NCI-H2171 (cell line): ENCODE results near the gene SMOC1.

Experiments
- DNase-seq: peaks from one replicate; lab custom pipeline; 2025; lab: John Stamatoyannopoulos, UW

SMOC1 gene

DNA sequence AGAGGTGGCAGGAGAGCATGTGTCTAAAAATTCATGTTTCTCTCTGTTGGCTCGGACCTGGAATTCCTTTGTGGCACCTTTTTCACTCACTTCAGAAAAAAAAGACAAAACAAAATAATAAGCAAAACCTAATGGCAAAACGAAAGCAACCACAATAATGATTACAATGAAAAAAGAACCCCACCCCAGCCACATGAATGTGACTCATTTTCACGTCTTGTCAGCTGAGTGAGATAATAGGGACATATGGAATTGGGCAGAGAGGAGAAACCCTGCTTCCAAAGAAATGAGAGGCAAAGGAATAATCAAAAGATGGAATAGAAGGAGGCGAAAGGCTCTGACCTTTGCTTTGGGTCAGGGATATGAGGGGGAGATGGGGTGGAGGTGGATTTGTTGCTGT is 166.1 kb downstream of the SMOC1 start:
- no peak for DNase-seq

DNA sequence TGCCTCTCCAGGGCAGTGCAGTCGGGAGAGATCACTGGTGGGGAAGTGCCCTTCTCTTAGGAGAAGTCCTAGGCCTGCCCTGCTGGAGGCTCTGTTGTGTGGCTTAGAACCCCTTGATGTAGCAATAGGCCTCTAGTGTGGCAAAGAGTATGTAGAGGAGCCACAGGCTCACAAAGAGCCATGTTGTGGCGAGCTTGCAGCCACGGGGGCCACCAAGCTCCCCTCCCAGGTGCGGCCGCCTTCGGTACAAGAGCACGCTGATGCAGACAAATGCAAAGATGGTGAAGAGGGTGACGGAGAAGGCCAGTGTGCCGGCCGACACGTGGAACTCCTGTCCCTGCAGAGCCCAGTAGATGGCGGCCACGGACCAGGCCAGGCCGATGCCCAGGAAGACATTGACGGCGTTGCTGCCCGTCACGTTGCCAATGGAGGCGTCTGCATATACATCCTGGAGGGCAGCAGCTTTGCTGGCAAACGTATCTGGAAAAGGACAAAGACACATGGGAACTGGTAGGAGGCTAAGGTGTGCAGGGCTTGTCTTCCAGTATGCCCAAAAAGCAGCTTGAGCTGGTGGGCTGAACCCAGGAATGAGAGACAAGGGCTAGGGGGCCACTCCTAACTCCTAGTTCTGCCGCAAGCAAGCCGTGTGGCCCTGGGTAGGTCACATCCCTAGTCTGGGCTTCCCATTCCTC is 166.8 kb downstream of the SMOC1 start:
- DNase-seq = peak; percentile 16

DNA sequence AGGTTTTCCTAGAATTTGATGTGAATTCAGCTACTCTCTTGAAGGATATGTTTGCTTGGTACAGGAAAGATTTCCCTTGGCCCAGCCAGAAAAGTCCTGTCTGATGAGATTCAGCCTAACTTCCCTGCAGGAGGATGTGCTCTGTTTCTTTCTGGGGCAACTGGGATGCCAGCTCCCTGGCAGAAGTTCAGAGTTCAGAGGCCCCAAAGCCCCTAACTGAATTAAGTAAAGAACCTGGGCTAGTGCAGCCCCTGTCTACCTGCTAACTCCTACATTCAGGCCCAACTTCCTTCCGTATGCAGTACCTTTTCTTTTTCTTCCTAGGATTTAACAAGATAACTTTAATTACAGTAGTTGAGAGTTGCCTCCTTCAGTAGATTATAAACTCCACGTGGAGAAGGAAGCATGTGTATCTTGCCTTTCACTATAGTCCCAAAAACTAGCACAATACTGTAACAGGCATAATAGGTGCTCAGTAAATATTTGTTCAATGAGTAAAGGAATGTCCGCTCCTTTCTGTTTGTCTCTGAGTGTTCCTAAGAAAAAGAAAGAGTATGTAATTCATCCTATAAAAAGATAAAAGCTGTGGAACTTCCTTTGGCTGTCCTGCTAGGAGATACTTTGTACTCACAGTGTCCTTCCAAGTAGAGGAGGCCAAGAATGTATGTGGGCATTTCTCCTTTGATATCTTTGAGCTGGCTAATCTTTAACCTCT is 168.5 kb downstream of the SMOC1 start:
- DNase-seq = no peak

DNA sequence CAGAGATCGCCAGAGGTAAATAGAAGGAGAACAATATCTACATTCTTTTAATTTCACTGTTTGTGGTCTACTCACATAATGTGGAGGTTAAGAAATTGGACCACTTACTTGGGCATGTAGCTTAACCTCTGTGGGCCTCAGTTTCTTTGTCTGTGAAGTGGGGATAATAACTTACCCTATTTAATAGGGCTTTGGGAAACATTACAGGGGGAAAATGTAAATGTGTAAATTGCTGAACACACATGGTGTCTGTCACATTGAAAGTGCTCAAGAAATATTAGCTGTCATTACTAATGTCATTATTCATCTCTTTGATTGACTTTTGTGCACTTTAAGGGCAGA is 169.1 kb downstream of the SMOC1 start:
- DNase-seq = no peak

DNA sequence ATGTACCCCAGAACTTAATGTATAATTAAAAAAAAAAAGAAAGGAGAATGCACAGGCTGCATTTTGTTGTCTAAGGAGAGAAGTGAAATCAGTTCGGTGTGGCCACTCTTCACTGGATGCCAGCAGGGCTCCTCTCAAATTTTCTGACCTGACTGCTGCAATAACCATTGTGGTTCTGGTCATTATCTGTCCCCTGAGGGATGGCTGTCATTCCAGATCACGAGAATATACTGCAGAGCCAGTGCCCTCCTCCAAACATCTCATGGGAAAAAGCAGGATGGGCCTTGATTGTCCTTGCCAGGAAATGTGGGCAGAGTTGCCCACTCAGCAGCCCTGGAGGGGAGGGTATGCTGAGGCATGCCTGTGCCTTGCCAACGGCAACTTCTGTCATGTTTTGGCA is 170.4 kb downstream of the SMOC1 start:
- DNase-seq = no peak

DNA sequence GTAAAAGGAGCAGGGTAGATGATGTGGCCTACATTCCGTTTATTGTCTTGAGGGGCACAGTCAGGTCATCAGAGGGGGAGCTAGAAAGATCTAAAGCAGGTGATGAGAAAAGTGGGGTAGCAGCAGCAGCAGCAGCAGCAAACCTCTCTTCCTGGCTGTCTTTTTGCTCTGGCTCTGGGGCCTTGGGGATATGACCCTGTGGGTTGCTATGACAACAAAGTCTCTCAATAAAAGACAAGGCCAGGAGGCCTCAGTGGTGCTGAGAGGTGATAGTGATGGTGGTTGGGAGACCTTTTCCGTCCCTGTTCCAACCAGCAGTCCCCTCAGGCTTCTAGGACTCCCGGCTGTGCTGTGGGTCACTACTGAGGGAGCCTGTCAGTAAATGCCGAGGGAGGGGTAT is 170.9 kb downstream of the SMOC1 start:
- no peak for DNase-seq

DNA sequence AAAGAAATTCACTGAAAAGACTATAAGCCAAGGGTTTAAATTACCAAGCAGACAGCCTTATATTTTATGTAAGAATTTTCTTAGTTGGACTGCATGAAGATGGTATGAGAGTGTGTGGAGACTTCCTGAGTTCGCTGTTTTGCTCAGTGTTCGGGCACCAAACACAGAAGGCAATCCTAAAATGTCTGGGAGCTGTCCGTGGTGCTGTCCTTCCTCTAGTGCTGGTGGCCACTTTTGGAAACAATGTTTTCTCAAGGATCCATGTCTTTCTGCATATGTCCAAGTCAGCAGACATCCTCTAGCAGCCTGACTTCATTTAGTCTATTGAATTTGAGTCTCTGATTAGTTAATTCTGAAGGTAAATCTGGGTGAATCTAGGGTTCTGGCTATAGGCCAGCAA is 173.8 kb downstream of the SMOC1 start:
- DNase-seq = no peak

DNA sequence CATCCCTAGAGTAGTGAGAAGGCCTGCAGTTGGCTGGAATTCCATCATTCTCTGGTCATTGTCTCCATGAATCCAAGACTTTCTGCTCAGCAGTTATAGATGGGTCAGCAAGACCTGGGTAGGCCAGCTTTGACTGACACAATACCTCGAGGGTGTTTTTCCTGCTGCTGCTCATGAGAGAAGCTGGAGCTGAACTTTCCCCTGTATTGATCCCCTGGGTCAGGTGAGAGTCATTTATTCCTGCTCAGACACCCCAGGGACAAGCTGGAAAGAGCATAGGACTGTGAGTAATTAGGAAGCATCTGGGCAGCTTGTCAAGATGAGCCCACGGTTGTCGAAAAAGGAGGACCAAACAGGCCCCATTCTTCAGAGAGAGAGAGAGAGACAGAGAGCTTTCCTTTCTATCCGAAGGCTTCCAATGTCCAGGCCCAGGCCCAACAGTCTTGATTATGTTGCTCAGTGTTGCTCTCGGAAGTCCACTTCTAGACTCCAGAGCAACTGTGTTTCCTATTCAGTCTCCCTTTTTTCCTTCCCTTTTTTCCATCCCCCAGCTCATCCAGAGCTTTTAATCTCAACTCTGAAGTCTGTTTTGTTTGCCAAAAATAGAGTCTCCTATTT is 178.4 kb downstream of the SMOC1 start:
- no peak for DNase-seq

DNA sequence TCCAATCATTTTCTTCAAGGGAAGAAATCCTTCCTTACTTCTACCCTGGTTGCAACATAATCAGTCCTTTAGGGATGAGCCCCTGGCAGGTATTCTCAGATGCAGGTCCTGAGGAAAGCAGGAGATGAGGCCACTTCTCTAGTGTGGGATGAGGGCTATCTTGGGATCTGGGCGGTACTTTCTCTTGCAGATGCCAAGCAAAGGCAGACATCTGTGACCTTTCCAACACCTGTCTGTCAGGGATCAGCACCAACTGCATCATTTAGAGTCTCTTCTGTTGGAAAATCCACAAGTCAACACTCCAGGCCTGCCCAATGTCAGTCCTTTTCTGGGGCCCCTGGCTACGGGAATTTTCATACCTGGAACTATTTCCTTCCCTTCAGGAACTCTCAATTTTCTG is 180.3 kb downstream of the SMOC1 start:
- no peak for DNase-seq

DNA sequence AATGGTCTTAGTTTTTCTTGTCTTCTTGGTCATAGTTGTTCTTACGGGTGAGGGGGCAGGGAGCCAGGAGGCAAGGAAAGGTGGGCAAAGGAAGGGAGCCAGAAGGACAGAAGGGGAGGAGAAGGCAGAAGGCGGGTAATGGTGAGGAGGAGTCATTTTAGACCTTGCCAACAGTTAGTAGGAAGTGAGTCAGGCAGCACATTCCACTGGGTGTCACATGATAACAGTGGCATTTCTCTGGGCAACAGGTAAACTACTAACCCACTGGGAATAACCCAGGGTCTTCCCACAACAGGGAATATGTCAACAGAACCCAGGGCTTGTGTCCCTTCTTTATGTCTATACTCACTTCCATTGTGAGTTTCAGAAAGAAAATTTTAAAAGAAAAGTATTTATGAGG is 181.9 kb downstream of the SMOC1 start:
- no peak for DNase-seq

DNA sequence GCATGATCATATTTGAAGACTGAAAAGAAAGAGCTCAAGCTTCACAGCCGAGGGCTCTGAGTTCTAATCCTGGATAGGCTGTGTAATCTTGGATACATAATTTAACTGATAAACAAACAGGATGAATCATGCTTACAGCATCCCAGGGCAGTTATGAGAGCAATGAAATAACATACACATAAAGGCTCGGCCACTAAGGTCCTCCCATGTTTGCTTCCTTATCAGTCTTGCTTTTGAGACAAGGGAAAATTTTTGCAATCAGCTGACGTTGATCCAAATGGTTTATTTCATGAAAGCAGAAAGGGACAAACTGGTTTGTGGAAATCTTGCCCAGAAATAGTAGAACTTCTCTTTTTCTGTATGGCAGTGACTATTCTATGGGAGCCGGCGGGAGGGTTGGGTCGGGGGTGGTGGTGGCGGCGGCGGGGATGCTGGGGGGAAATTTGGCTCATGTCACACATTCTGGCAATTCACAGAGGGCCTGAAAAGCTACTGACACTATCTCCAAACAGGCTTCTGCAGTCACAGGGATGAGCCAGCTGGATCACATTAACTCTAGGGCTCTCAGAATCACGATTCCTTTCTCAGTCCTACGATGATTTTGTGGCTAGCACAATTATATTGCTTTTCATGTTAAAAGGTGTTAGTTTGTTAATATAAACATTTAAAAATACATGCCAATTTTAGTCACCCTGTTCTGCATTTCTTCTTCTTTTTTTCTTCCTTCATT is 185.1 kb downstream of the SMOC1 start:
- no peak for DNase-seq

DNA sequence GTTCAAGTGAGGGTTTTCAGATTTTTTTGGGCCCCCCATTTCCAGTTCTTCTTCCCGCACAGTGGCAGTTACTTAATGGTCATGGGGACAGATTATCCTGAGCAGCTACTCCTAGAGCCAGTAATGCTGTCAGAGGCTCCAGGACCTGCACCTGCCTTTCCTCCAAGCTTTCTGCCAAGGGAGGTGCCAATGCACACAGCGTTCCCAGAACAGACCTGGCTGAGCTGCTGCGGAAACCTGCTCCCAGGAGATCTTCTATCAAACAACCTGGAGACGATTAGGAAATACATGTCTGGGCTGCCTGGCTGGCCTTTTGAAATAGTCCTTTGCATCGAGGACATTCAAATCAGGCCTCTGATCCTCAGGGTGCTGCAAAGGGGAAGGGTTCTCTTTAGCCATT is 188.6 kb downstream of the SMOC1 start:
- no peak for DNase-seq

DNA sequence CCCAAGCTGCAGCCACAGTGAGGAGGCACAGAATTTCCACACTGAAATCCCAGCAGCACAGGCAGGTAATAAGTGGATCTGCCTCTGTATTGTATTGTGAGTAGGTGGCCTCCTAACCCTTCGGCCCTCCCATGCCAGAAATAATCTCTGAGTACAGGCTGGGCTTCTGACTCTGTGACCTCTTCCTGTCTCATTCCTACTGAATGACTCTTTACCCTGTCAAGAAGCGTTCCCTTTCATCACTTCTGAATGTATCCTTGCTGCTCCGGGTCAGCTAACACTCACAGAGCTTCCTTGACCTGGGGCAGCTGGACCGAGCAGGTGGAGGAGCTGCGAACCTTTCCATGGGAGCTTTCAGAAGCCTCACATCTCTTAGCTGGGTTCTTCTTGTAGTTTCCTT is 190.0 kb downstream of the SMOC1 start:
- DNase-seq = no peak

DNA sequence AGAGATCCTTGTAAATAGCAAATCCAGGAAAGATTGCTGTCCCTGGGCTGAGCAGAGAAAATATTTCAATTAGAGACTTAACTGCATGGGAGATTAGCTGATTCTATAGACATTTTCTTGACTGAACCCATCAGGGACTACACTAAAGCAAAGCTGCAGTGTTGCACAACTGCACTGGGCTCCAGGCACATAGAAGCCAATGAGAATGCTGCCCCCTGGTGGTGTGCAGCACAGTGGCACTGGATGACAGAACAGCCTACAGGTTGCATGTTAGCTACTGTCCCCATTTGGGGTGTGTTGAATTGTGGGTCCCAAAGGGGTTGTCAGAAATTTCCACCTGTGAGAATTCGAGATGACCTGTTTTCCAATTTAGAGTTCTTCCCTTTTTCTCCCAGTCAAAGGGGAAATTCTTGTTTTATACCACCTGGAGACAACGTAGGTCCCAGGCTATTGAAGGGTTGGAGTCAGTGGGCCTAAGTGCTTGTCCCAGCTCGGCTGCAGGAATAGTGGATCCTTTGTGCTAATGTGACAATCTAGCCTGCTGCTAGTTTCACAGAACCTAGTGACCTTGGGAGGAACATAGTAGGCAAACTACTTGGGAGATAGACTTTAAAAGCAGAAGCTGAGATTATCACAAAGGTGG is 194.8 kb downstream of the SMOC1 start:
- peak; percentile 36 for DNase-seq

DNA sequence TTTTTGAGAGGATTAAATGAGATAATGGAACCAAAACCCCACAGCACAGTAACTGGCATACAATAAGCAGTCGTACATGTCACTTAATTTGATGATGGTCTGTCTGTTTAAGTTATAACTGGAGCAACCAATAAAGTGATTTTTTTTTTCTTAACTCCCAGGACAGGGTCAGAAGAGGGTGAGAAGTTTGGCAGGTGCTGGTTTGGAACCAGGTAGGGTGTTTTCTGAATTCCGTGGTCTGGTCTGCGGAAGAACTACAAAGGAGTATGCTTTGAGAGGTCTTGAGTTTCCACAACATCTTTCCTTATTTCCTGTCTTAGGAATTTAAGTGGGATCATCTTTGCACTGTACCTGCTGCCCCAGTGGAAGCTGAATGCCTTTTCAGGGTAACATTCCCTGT is 197.8 kb downstream of the SMOC1 start:
- DNase-seq = no peak

DNA sequence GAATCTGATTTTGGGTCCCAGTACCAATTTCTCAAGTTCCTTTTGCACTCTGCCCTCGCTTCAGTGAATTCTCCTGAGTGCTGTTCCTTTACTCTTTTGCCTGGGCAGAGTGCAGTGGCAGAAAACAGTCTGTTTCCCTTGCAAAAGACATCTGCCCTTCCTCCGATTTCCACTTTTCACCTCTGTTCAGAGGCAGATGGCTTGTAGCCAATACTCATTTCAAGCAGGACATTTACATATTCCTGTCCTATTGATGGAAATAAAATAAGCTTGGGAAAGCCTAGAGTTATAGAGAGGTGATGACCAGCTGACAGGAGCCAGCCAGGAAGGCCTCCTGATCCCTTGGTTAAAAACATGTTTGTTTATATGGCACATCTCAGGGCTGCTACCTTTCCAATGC is 198.5 kb downstream of the SMOC1 start:
- no peak for DNase-seq

DNA sequence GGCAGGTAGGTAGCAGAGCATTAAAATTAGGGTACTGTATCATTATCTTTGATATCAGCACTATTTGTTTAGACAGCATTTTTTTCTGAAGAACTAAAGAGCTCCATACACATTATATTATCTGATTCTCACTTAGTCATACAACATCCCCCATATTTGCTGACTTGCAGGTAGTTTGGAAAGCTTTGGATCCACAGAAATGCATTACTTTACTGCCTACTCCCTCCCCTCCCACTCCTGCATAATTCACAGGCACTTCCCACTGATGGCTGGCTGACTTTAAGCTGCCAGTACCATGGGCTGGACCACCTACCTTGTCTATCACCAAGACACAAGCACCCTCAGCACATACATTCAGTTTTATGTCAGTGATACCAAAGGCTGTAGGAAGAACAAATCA is 199.1 kb downstream of the SMOC1 start:
- DNase-seq = no peak

DNA sequence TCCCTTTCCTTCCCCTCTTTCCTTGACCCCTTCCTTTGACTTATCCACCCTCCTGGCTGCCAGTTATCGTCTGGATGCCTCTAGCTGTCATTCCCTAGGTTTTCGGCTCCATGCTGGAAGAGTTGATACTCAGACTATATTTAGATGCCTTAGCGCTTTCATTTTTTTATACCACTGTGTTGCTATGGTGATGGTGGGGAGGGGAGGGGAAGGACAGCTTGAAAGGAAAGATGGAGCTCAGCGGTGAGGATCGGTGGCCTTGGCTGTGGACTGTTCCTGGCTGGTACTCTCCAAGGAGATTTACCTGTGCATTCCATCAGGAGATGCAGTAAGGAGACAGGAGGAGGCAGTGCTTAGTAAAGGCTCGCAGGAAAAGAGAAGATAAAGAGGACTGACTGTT is 200.9 kb downstream of the SMOC1 start:
- no peak for DNase-seq
